Spleen (tissue), 7 donors: Measurements from ENCODE around the gene CDC34.

Experiments
- CTCF ChIP-seq, 11 experiments: fragments of 200-600 bp in 7 of 11; fragments of 450-650 bp in 4 of 11; sonication (generic) in 4 of 11; IDR thresholded peaks in 8 of 11; conservative IDR thresholded peaks in 3 of 11; 1 replicate in 7 of 11; 2 replicates in 4 of 11; pipeline versions ENCODE4 v1.4.0 to v1.8.0; 2016 to 2021; ENCODE audit warnings: antibody characterized with exemption in 11 of 11, inconsistent platforms in 4 of 11, mild to moderate bottlenecking in 1 of 11
- POLR2A ChIP-seq, 3 donors: fragments of 450-650 bp; IDR thresholded peaks; one replicate each; pipeline ENCODE4 v1.5.1; 2017; ENCODE audit warnings: antibody characterized with exemption in 3 of 3, mild to moderate bottlenecking in 1 of 3
- donor health status: DM: no; HTN: no; CAD: no; lungs with moderate emphysema.
- donor health status: DM: no; HTN: no; CAD: no.
- donor health status: DM: no; HTN: no; CAD: no.

GRCh38 chr19:531009-531752 is 379 bp upstream of the CDC34 start:
- TF ChIP-seq POLR2A (IDR thresholded peaks at IDR 0.05) (peak in 1 of 3 donors; percentile 39), CTCF (IDR thresholded peaks at IDR 0.05 in 8 of 11, conservative IDR thresholded peaks at IDR 0.05 in 3 of 11) (peak in 2 of 11 experiments; percentile 8 to 11)
